SK-N-SH (cell line): ENCODE data around the gene ENDOV. TPM values are rescaled to one million over a fixed set of nuclear protein-coding genes. Genes with fewer than 3 reads are reported as not detected.
"Not testable (repeated sequence)": the region's sequence is repeated elsewhere in the genome, so short reads cannot be mapped to it uniquely, and the experiment has no call there.

Source experiments
- CTCF ChIA-PET: fragments of 300-600, 350-600 bp; formaldehyde crosslinking; extraction: SDS; loops from one replicate; lab custom pipeline; 2021; lab: Yijun Ruan, JAX
- POLR2A ChIA-PET: fragments of 350-600 bp; sonication (Branson Sonifier 250); formaldehyde crosslinking; extraction: SDS; loops from one replicate; lab custom pipeline; 2020; ENCODE audit warnings: antibody characterized with exemption, inconsistent platforms; lab: Yijun Ruan, JAX
- DNase-seq: peaks from one replicate; pipeline ENCODE4 v3.0.0; 2012
- H2AFZ ChIP-seq: fragments of 200-600 bp; sonication (generic); 2 replicates; pipeline ENCODE4 v1.8.1; 2016; ENCODE audit warnings: antibody characterized with exemption, mild to moderate bottlenecking, low read depth
- H3F3A ChIP-seq: fragments of 200-600 bp; sonication (generic); replicated peaks from 2 replicates; pipeline ENCODE3; 2016; ENCODE audit warnings: antibody characterized with exemption, mild to moderate bottlenecking; ENCODE audit not compliant: insufficient read depth
- H3K27ac ChIP-seq, 2 experiments: fragments of 200-500 bp in 1 of 2; fragments of 200-600 bp in 1 of 2; sonication (Bioruptor generic) in 1 of 2; sonication (generic), shearing (Covaris generic) in 1 of 2; 2 replicates each; pipeline versions ENCODE4 v1.5.1 to v1.6.1; 2014 to 2016; ENCODE audit warnings: low read depth in 2 of 2, inconsistent platforms in 1 of 2, low read length in 1 of 2, mild to moderate bottlenecking in 1 of 2, mixed read lengths in 1 of 2
- H3K27me3 ChIP-seq: fragments of 200-600 bp; sonication (generic), shearing (Covaris generic); 2 replicates; pipeline ENCODE4 v1.6.1; 2016; ENCODE audit warnings: mixed run types; ENCODE audit not compliant: insufficient read depth
- H3K36me3 ChIP-seq, 2 experiments: fragments of 200-500 bp in 1 of 2; fragments of 200-600 bp in 1 of 2; sonication (Bioruptor generic) in 1 of 2; sonication (generic) in 1 of 2; replicated peaks in 1 of 2; 2 replicates each; pipeline versions ENCODE3 to v1.5.1; 2014 to 2016; ENCODE audit warnings: low read length in 1 of 2, mild to moderate bottlenecking in 1 of 2; ENCODE audit not compliant: insufficient read depth in 2 of 2, control insufficient read depth in 1 of 2
- H3K4me1 ChIP-seq, 2 experiments: fragments of 200-500 bp in 1 of 2; fragments of 200-600 bp in 1 of 2; sonication (Bioruptor generic) in 1 of 2; sonication (generic), shearing (Covaris generic) in 1 of 2; 2 replicates each; pipeline versions ENCODE4 v1.5.1 to v1.6.1; 2014 to 2016; ENCODE audit warnings: low read depth in 1 of 2, low read length in 1 of 2, mixed run types in 1 of 2; ENCODE audit not compliant: insufficient read depth in 2 of 2, control insufficient read depth in 1 of 2
- H3K4me2 ChIP-seq: fragments of 200-600 bp; sonication (generic), shearing (Covaris generic); 2 replicates; pipeline ENCODE4 v1.6.1; 2017; ENCODE audit warnings: mixed run types
- H3K4me3 ChIP-seq, 2 experiments: fragments of 200-500 bp in 1 of 2; fragments of 200-600 bp in 1 of 2; sonication (Bioruptor generic) in 1 of 2; sonication (generic), shearing (Covaris generic) in 1 of 2; 2 replicates each; pipeline versions ENCODE4 v1.5.1 to v1.8.1; 2014 to 2016; ENCODE audit warnings: low read depth in 2 of 2, inconsistent platforms in 1 of 2, low read length in 1 of 2, mild to moderate bottlenecking in 1 of 2, mixed read lengths in 1 of 2, moderate library complexity in 1 of 2
- H3K79me2 ChIP-seq: fragments of 200-600 bp; sonication (generic); 2 replicates; pipeline ENCODE4 v1.8.1; 2017; ENCODE audit warnings: mild to moderate bottlenecking; ENCODE audit not compliant: insufficient read depth
- H3K9ac ChIP-seq: fragments of 200-600 bp; sonication (generic); 2 replicates; pipeline ENCODE4 v1.6.1; 2017; ENCODE audit warnings: mixed run types
- H3K9me2 ChIP-seq: fragments of 200-600 bp; sonication (generic); 2 replicates; pipeline ENCODE4 v1.6.1; 2017; ENCODE audit warnings: mixed run types
- H3K9me3 ChIP-seq: fragments of 200-600 bp; sonication (generic); 2 replicates; pipeline ENCODE4 v1.6.1; 2017; ENCODE audit warnings: mixed run types, mild to moderate bottlenecking, moderate library complexity
- H4K20me1 ChIP-seq: fragments of 200-600 bp; sonication (generic); 2 replicates; pipeline ENCODE4 v1.6.1; 2017; ENCODE audit warnings: mild to moderate bottlenecking, mixed run types; ENCODE audit not compliant: insufficient read depth
- CTCF ChIP-seq: fragments of 200-600 bp; sonication (generic); IDR thresholded peaks from 2 replicates; pipeline ENCODE4 v1.6.1; 2017; ENCODE audit warnings: antibody characterized with exemption, mild to moderate bottlenecking, moderate library complexity
- EP300 ChIP-seq, 2 experiments: IDR thresholded peaks; 2 replicates each; pipeline versions ENCODE4 v1.4.0 to v1.6.1; 2012; ENCODE audit warnings: borderline replicate concordance in 1 of 2, low read depth in 1 of 2, low read length in 1 of 2
- FOXM1 ChIP-seq: IDR thresholded peaks from 2 replicates; pipeline ENCODE4 v1.4.0; 2012; ENCODE audit warnings: low read depth, mild to moderate bottlenecking
- GATA2 ChIP-seq: sonication (generic); formaldehyde crosslinking; IDR thresholded peaks from 2 replicates; pipeline ENCODE4 v1.5.0; 2020; ENCODE audit warnings: mild to moderate bottlenecking, missing genetic modification reagents
- MEF2A ChIP-seq: IDR thresholded peaks from 2 replicates; pipeline ENCODE4 v1.4.0; 2012; ENCODE audit warnings: low read depth, borderline replicate concordance
- NFIC ChIP-seq: IDR thresholded peaks from 2 replicates; pipeline ENCODE4 v1.4.0; 2012; ENCODE audit warnings: borderline replicate concordance
- RFX5 ChIP-seq: IDR thresholded peaks from 2 replicates; pipeline ENCODE4 v1.6.1; 2012; ENCODE audit warnings: mild to moderate bottlenecking, improper control_type of control experiment, low read length
- SMC3 ChIP-seq: IDR thresholded peaks from 2 replicates; pipeline ENCODE4 v1.6.1; 2012; ENCODE audit warnings: low read depth, low read length, improper control_type of control experiment
- YY1 ChIP-seq: IDR thresholded peaks from 2 replicates; pipeline ENCODE4 v1.4.0; 2012; ENCODE audit warnings: low read depth, mild to moderate bottlenecking
- WGBS: methylation state at CpG from one replicate; pipeline ENCODE4 v1.1.6; 2017; ENCODE audit warnings: low lambda C conversion rate; 5-methylcytosine and 5-hydroxymethylcytosine counted together
- polyA plus RNA-seq, 3 experiments: library from polyadenylated mRNA; depleted of rRNA; stranded (reverse); fragments of >200 nt; gene quantifications; 2 replicates each; pipeline ENCODE4 v1.2.3, GENCODE V29; 2012
- TF ChIP-seq, protein P1 (sequence below): IDR thresholded peaks from 2 replicates; pipeline ENCODE4; 2012
- TF ChIP-seq, protein P2 (sequence below): IDR thresholded peaks from 2 replicates; pipeline ENCODE4 v1.4.0; 2012; ENCODE audit warnings: low read depth, borderline replicate concordance
- TF ChIP-seq, protein P3 (sequence below): IDR thresholded peaks from 2 replicates; pipeline ENCODE4 v1.4.0; 2012; ENCODE audit warnings: low read depth
- TF ChIP-seq, protein P4 (sequence below): fragments of 150-350 bp; IDR thresholded peaks from 2 replicates; pipeline ENCODE4 v1.6.1; 2016; ENCODE audit warnings: mild to moderate bottlenecking, low read depth, low read length

ENDOV gene
- polyA plus RNA-seq, 1 of the 3 experiments (the other 2 are of a cell fraction), result 83.6 TPM

- DNase-seq, result no peak
- H3K27me3 ChIP-seq, result no peaks in the 10 kb centered on the region
- POLR2A ChIA-PET, result no interaction called here
- H3K9ac ChIP-seq, result no peak overlapping the region
- no peaks in the 10 kb centered on the region for H3K9me3 ChIP-seq
- peaks cover 9% of the 10 kb centered on the region; the same call in 1 of the 2 replicates for H3K79me2 ChIP-seq
- no peak for TF ChIP-seq NFIC
- TF ChIP-seq, protein P1, sequence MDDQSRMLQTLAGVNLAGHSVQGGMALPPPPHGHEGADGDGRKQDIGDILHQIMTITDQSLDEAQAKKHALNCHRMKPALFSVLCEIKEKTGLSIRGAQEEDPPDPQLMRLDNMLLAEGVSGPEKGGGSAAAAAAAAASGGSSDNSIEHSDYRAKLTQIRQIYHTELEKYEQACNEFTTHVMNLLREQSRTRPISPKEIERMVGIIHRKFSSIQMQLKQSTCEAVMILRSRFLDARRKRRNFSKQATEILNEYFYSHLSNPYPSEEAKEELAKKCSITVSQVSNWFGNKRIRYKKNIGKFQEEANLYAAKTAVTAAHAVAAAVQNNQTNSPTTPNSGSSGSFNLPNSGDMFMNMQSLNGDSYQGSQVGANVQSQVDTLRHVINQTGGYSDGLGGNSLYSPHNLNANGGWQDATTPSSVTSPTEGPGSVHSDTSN, result no peak
- TF ChIP-seq SMC3, result no peak
- TF ChIP-seq MEF2A, result no peak
- TF ChIP-seq FOXM1, result no peak
- TF ChIP-seq, protein P2, sequence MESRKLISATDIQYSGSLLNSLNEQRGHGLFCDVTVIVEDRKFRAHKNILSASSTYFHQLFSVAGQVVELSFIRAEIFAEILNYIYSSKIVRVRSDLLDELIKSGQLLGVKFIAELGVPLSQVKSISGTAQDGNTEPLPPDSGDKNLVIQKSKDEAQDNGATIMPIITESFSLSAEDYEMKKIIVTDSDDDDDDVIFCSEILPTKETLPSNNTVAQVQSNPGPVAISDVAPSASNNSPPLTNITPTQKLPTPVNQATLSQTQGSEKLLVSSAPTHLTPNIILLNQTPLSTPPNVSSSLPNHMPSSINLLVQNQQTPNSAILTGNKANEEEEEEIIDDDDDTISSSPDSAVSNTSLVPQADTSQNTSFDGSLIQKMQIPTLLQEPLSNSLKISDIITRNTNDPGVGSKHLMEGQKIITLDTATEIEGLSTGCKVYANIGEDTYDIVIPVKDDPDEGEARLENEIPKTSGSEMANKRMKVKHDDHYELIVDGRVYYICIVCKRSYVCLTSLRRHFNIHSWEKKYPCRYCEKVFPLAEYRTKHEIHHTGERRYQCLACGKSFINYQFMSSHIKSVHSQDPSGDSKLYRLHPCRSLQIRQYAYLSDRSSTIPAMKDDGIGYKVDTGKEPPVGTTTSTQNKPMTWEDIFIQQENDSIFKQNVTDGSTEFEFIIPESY, result no peak
- TF ChIP-seq YY1, result no peak
- TF ChIP-seq EP300 (IDR thresholded peaks at IDR 0.05; ENCODE audit: borderline replicate concordance in 1 of 2, low read depth in 1 of 2, low read length in 1 of 2), result no peak
- no peak for TF ChIP-seq CTCF
- TF ChIP-seq GATA2 (CRISPR knock-in tag), result no peak
- TF ChIP-seq RFX5, result no peak
- TF ChIP-seq, protein P3, sequence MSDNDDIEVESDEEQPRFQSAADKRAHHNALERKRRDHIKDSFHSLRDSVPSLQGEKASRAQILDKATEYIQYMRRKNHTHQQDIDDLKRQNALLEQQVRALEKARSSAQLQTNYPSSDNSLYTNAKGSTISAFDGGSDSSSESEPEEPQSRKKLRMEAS, result no peak
- TF ChIP-seq, protein P4, sequence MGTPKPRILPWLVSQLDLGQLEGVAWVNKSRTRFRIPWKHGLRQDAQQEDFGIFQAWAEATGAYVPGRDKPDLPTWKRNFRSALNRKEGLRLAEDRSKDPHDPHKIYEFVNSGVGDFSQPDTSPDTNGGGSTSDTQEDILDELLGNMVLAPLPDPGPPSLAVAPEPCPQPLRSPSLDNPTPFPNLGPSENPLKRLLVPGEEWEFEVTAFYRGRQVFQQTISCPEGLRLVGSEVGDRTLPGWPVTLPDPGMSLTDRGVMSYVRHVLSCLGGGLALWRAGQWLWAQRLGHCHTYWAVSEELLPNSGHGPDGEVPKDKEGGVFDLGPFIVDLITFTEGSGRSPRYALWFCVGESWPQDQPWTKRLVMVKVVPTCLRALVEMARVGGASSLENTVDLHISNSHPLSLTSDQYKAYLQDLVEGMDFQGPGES, result no peak
- TF ChIP-seq, all 33 proteins: peak for 0
- no peak overlapping the region for H2AFZ ChIP-seq
- H3K4me2 ChIP-seq, result no peak overlapping the region
- H3K9me2 ChIP-seq, result no peaks in the 10 kb centered on the region
- no peaks in the 10 kb centered on the region for H4K20me1 ChIP-seq
- 81% methylated on average over 8 of the region's 8 CpGs for WGBS
- H3K36me3 ChIP-seq, result no peaks in the 10 kb centered on the region
- H3K27ac ChIP-seq, result no peak overlapping the region
- no peaks in the 10 kb centered on the region for H3K4me1 ChIP-seq
- CTCF ChIA-PET, result no interaction called here
- no peaks in the 10 kb centered on the region for H3F3A ChIP-seq
- no peak overlapping the region for H3K4me3 ChIP-seq
Observed at GRCh38 chr17:80406146-80406545, 8.8 kb upstream of the ENDOV start.

DNA sequence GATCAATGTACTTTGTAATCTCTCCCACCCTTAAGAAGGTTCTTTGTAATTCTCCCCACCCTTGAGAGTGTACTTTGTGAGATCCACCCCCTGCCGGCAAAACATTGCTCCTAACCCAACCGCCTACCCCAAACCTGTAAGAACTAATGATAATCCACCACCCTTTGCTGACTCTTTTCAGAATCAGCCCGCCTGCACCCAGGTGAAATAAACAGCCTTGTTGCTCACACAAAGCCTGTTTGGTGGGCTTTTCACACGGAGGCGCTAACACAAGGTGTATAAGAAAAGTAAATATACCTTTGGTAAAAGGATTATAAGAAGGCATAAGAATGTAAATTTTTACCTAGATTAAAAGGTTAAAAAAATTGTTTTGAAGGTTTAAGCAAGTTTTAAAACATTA lies 7.0 kb upstream of the ENDOV start:
- DNase-seq, H3K27me3 ChIP-seq, H3K4me2 ChIP-seq, H4K20me1 ChIP-seq, POLR2A ChIA-PET, H3K4me1 ChIP-seq, H3K9me3 ChIP-seq, H3K9me2 ChIP-seq, H3K4me3 ChIP-seq, H3K79me2 ChIP-seq, H3K36me3 ChIP-seq, H3K27ac ChIP-seq, H2AFZ ChIP-seq, H3F3A ChIP-seq, H3K9ac ChIP-seq: not testable (repeated sequence)
- WGBS, result 91% methylated on average over 5 of the region's 5 CpGs
- CTCF ChIA-PET, result interaction anchor here (1.3 kb wide), 1 partner anchor 124 kb away, joined by 3 read pairs; no protein-coding TSS in a partner anchor
